ENCODE results near the gene ID3.

DNA sequence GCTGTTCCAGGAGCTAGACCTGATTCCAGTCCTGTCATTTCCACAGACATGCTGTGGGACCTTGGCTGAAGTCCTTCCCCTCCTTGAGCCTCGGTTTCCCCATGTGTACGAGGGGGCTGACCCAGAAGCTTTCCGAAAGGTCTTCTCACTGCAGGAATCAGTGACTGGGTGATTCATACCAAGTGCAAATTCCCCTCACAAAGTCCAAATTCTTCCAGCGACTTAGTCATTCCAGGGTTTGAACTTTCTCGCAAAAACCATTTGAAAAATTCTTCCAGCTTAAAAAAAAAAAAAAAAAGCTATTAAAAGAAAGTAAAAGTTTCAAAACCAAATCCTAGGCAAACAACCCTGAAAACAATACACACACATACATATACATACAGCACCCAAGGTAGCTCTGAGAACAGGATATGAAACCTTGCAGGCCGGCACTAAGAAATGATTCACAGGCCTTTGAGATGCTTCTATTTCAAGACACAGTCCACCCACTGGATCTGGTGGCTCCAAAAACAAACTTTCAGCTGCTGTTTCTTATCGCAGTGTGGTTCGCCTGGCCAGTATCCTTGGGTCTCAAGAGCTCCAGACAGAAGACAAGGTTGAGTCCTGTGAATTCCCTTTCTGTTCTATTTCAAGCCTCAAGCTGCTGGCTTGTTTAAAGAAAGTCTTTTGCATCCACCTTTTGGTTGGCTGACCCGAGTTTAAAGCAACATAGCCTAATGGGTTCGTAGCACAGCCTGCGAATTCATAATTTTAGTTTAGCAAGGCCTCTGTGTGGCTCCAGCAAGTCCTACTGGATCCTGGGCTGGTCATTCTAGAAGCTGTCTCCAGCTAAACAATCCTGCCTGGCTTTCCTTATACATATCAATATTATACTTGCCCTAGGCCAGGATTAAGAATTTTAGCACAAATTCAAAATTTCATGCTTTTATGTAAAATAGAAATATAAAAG lies 18.0 kb upstream of the ID3 start:
- TF ChIP-seq, protein P1, sequence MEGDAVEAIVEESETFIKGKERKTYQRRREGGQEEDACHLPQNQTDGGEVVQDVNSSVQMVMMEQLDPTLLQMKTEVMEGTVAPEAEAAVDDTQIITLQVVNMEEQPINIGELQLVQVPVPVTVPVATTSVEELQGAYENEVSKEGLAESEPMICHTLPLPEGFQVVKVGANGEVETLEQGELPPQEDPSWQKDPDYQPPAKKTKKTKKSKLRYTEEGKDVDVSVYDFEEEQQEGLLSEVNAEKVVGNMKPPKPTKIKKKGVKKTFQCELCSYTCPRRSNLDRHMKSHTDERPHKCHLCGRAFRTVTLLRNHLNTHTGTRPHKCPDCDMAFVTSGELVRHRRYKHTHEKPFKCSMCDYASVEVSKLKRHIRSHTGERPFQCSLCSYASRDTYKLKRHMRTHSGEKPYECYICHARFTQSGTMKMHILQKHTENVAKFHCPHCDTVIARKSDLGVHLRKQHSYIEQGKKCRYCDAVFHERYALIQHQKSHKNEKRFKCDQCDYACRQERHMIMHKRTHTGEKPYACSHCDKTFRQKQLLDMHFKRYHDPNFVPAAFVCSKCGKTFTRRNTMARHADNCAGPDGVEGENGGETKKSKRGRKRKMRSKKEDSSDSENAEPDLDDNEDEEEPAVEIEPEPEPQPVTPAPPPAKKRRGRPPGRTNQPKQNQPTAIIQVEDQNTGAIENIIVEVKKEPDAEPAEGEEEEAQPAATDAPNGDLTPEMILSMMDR (IDR thresholded peaks at IDR 0.05) = no peak
- no peak for TF ChIP-seq EP300 (IDR thresholded peaks at IDR 0.05)
- no peak for TF ChIP-seq POLR2A (IDR thresholded peaks at IDR 0.05)
- TF ChIP-seq POLR2AphosphoS5 (IDR thresholded peaks at IDR 0.05) = no peak

Data from stomach (tissue), 4 donors.